ENCODE data around the gene CSGALNACT2. TPM values are rescaled to one million over a fixed set of nuclear protein-coding genes. Genes with fewer than 3 reads are reported as not detected.

Gene CSGALNACT2
- total RNA-seq, 2 experiments from 2014 or later: 38.0 to 39.7 TPM

DNA sequence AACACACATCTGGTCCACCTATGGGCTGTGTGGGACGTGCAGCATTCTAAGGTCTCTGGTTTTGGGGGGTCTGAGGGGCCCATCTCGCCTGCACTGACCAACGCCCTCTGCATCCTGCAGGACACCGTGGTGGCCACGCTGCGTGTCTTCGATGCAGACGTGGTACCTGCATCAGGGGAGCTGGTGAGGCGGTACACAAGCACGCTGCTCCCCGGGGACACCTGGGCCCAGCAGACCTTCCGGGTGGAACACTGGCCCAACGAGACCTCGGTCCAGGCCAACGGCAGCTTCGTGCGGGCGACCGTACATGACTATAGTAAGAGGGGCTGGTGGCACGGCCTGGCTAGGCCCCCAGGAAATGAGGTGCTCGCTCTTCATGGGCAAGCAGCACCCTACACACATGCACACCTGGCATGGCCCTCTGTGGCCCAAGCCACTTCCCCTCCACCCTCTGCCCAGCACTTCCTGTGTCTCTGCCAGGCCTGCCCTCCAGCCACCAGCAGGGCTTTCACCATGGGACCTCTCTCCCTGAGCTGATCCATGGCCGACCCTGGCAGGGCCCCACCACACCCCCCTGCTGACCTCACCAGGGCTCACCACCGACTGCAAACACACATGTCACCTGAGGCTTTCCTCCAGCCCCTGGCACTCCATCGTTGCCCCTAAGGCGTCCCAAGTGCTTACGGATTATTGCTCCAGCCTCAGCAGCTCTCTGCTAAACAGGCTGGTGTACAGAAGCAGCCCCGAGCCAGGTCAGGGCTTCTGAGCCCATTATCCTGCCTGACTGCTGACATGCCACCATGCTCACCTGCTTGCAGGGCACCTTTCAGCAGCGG, 31.8 kb upstream of the CSGALNACT2 start:
- ATAC-seq (no peak), DNase-seq (no peak)
- H3K36me3 Mint-ChIP-seq: no peaks in the 10 kb centered on the region
- H3K9me3 Mint-ChIP-seq (ENCODE audit: low read depth): no peaks in the 10 kb centered on the region
- H3K4me1 Mint-ChIP-seq: peaks cover 42% of the 10 kb centered on the region
- H3K27me3 Mint-ChIP-seq: peaks cover 25% of the 10 kb centered on the region
- no peak overlapping the region for H3K4me3 Mint-ChIP-seq
- CTCF ChIA-PET: interaction anchor here (1.0 to 3.1 kb wide), 5 partner anchors 15 to 353 kb away, joined by 3 to 11 read pairs (median 8); no protein-coding TSS in a partner anchor
- H3K27ac Mint-ChIP-seq: peak overlapping the region; percentile 57

GRCh38 chr10:43108951-43109350, 29.3 kb upstream of the CSGALNACT2 start:
- Mint-ChIP-seq H3K36me3 (no peaks in the 10 kb centered on the region), H3K9me3 (ENCODE audit: low read depth) (no peaks in the 10 kb centered on the region), H3K4me3 (no peak overlapping the region), H3K4me1 (peaks cover 39% of the 10 kb centered on the region), H3K27ac (no peak overlapping the region), H3K27me3 (peaks cover 7% of the 10 kb centered on the region)
- no peak for ATAC-seq
- DNase-seq: no peak
- CTCF ChIA-PET: interaction anchor here (1.0 kb wide), 1 partner anchor 13 kb away, joined by 3 read pairs; no protein-coding TSS in a partner anchor

DNA sequence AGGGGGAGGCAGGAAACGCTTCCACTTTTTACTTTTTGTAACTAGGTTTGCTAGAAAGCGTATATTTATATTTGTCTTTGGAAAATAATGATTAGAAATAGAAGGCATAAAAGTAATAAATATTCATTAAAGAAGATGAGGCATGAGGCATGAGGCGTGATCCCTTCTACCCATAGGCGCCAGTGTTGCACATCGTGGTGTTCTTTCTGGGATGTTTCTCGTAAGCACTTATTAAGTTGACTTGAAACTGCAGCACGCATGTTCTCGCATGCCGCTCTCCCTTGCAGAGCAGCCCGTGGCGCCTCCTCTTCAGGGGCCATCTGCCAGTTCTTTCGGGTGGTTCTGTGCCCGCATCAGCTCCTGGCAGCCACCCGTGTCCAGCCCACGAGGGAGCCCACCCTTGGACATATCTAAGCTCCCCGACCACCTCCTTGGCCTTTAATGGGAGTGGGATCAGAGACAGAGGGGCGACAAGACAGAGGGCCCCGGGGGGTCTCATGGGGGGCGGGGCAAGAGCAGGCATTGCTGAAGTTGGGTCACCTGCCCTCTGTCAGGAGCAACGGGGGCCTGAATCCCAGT, 28.5 kb upstream of the CSGALNACT2 start:
- H3K27me3 Mint-ChIP-seq: peaks cover 3% of the 10 kb centered on the region
- no peak overlapping the region for H3K27ac Mint-ChIP-seq
- DNase-seq (no peak), ATAC-seq (no peak)
- no peak overlapping the region for H3K4me3 Mint-ChIP-seq
- no peaks in the 10 kb centered on the region for H3K36me3 Mint-ChIP-seq
- CTCF ChIA-PET: interaction anchor here (1.2 to 1.9 kb wide), 2 partner anchors 29 to 146 kb away, joined by 3 to 4 read pairs; partner anchors contain the start of gene CSGALNACT2
- no peaks in the 10 kb centered on the region for H3K9me3 Mint-ChIP-seq (ENCODE audit: low read depth)
- peaks cover 39% of the 10 kb centered on the region for H3K4me1 Mint-ChIP-seq

DNA sequence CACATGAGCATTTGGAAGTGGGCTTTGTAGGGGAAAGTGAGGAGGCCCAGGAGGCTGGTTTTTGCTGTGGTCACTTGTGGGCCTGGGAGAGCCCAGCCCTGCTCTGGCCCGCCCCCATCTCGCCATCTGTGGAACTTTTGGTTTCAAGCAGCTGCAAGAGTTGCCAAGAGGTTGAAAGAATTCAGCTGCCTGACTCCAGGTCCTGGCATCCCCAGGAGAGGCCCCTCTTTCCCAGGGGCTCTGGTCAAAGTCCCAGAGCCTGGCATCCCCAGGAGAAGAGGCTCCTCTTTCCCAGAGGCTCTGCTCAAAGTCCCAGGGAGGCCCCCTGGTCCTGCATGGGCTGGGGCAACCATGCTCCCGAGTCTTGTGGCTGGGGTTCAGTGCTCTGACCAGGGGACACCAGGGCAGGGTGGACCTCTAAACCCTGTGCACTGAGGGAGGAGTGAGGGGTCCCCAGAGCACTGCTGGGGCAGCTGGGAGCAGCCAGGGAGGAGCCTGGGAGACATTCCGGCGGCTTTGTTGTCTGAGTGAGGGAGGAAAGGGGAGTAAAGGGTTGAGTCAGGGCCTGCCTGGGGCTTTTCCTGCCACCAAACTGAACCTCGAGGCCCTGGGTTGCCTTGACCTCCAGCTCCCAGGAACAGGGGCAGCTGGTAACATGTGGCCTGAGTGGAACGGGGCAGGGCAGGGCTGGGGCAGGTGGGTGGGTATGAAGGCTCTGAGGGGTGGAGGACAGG, 27.7 kb upstream of the CSGALNACT2 start:
- DNase-seq (no peak), ATAC-seq (no peak)
- Mint-ChIP-seq H3K9me3 (ENCODE audit: low read depth) (no peaks in the 10 kb centered on the region), H3K4me3 (no peak overlapping the region), H3K27ac (no peak overlapping the region), H3K36me3 (no peaks in the 10 kb centered on the region), H3K27me3 (no peaks in the 10 kb centered on the region), H3K4me1 (peaks cover 33% of the 10 kb centered on the region)
- CTCF ChIA-PET: interaction anchor here (1.1 to 1.9 kb wide), 3 partner anchors 28 to 145 kb away, joined by 3 to 4 read pairs (median 3); partner anchors contain the start of gene CSGALNACT2

DNA sequence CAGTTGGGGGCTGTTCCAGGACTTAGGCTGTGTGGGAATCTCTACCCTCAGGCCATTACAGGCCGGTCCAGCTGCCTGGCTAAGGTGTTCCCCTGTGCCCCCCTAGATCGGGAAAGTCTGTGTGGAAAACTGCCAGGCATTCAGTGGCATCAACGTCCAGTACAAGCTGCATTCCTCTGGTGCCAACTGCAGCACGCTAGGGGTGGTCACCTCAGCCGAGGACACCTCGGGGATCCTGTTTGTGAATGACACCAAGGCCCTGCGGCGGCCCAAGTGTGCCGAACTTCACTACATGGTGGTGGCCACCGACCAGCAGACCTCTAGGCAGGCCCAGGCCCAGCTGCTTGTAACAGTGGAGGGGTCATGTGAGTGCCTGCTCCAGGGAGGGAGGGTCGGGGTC, 27.1 kb upstream of the CSGALNACT2 start:
- CTCF ChIA-PET: interaction anchor here (0.7 to 1.9 kb wide), 4 partner anchors 28 to 145 kb away, joined by 3 to 4 read pairs (median 3); partner anchors contain the start of gene CSGALNACT2
- no peak for ATAC-seq
- H3K9me3 Mint-ChIP-seq (ENCODE audit: low read depth): no peaks in the 10 kb centered on the region
- H3K4me3 Mint-ChIP-seq: no peak overlapping the region
- H3K36me3 Mint-ChIP-seq: no peaks in the 10 kb centered on the region
- H3K27me3 Mint-ChIP-seq: no peaks in the 10 kb centered on the region
- H3K4me1 Mint-ChIP-seq: peaks cover 28% of the 10 kb centered on the region
- DNase-seq: no peak
- H3K27ac Mint-ChIP-seq: no peak overlapping the region

GRCh38 chr10:43111921-43112607, 26.2 kb upstream of the CSGALNACT2 start:
- Mint-ChIP-seq H3K27ac (no peak overlapping the region), H3K4me1 (peaks cover 18% of the 10 kb centered on the region), H3K36me3 (no peaks in the 10 kb centered on the region), H3K9me3 (ENCODE audit: low read depth) (no peaks in the 10 kb centered on the region), H3K27me3 (no peaks in the 10 kb centered on the region), H3K4me3 (no peak overlapping the region)
- ATAC-seq (no peak), DNase-seq (no peak)
- CTCF ChIA-PET: interaction anchor here (0.7 kb wide), 1 partner anchor 93 kb away, joined by 3 read pairs; no protein-coding TSS in a partner anchor

GRCh38 chr10:43112608-43112961, 25.7 kb upstream of the CSGALNACT2 start:
- Mint-ChIP-seq H3K27me3 (no peaks in the 10 kb centered on the region), H3K27ac (no peak overlapping the region), H3K4me3 (no peak overlapping the region), H3K9me3 (ENCODE audit: low read depth) (no peaks in the 10 kb centered on the region), H3K4me1 (peaks cover 15% of the 10 kb centered on the region), H3K36me3 (no peaks in the 10 kb centered on the region)
- no peak for DNase-seq
- no peak for ATAC-seq
- CTCF ChIA-PET: no interaction called here

GRCh38 chr10:43113201-43114087, 24.8 kb upstream of the CSGALNACT2 start:
- no peaks in the 10 kb centered on the region for H3K27me3 Mint-ChIP-seq
- peak overlapping the region; percentile 25 for H3K27ac Mint-ChIP-seq
- no peak for DNase-seq
- ATAC-seq: no peak
- no peak overlapping the region for H3K4me3 Mint-ChIP-seq
- H3K36me3 Mint-ChIP-seq: no peaks in the 10 kb centered on the region
- CTCF ChIA-PET: interaction anchor here (0.9 kb wide), 1 partner anchor 9 kb away, joined by 3 read pairs; no protein-coding TSS in a partner anchor
- H3K9me3 Mint-ChIP-seq (ENCODE audit: low read depth): no peaks in the 10 kb centered on the region
- peaks cover 13% of the 10 kb centered on the region for H3K4me1 Mint-ChIP-seq

- CTCF ChIA-PET: interaction anchor here (1.6 kb wide), 1 partner anchor 91 kb away, joined by 6 read pairs; no protein-coding TSS in a partner anchor
- H3K27me3 Mint-ChIP-seq: no peaks in the 10 kb centered on the region
- no peak for DNase-seq
- no peaks in the 10 kb centered on the region for H3K36me3 Mint-ChIP-seq
- H3K4me3 Mint-ChIP-seq: no peak overlapping the region
- H3K4me1 Mint-ChIP-seq: peaks cover 17% of the 10 kb centered on the region
- H3K9me3 Mint-ChIP-seq (ENCODE audit: low read depth): no peaks in the 10 kb centered on the region
- H3K27ac Mint-ChIP-seq: no peak overlapping the region
- no peak for ATAC-seq
Observed at GRCh38 chr10:43114088-43114742, 24.0 kb upstream of the CSGALNACT2 start.

- no peak for DNase-seq
- Mint-ChIP-seq H3K27me3 (no peaks in the 10 kb centered on the region), H3K9me3 (ENCODE audit: low read depth) (no peaks in the 10 kb centered on the region), H3K27ac (no peak overlapping the region), H3K4me3 (no peak overlapping the region), H3K4me1 (peaks cover 20% of the 10 kb centered on the region), H3K36me3 (no peaks in the 10 kb centered on the region)
- CTCF ChIA-PET: interaction anchor here (1.3 to 1.6 kb wide), 2 partner anchors 90 to 234 kb away, joined by 4 to 6 read pairs; no protein-coding TSS in a partner anchor
- ATAC-seq: no peak
Observed at GRCh38 chr10:43114743-43115611, 23.3 kb upstream of the CSGALNACT2 start.

All from activated CD8-positive, alpha-beta memory T cell treated with anti-CD3 and anti-CD28 coated beads, Interleukin-2, amount 10 ng/mL, durations not matched to agents 7 days and 5 days (primary cell).